ENCODE measurements around the gene SEMG2.

Gene SEMG2, protein sequence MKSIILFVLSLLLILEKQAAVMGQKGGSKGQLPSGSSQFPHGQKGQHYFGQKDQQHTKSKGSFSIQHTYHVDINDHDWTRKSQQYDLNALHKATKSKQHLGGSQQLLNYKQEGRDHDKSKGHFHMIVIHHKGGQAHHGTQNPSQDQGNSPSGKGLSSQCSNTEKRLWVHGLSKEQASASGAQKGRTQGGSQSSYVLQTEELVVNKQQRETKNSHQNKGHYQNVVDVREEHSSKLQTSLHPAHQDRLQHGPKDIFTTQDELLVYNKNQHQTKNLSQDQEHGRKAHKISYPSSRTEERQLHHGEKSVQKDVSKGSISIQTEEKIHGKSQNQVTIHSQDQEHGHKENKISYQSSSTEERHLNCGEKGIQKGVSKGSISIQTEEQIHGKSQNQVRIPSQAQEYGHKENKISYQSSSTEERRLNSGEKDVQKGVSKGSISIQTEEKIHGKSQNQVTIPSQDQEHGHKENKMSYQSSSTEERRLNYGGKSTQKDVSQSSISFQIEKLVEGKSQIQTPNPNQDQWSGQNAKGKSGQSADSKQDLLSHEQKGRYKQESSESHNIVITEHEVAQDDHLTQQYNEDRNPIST

DNA sequence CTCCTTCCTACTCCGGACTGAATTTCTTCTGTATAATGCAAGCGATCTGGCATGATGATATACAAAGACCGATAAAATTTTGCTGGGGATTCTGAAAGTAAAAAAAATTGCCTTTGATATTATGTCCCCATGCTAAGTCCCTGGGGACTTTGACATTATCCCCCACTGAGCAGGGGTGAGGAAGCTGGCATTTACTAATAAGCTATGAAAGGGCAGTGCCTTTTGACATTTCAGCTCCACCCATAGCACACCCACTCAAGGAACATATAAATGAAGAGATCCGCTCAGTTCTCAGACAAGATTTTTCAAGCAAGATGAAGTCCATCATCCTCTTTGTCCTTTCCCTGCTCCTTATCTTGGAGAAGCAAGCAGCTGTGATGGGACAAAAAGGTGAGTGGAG, at the start of gene SEMG2:
Gene SEMG2 (plus strand): TSS at position 298 of the 400 bp plus-strand sequence. CDS start 17 bp downstream, at position 315.
- DNase-seq, result no peak

DNA sequence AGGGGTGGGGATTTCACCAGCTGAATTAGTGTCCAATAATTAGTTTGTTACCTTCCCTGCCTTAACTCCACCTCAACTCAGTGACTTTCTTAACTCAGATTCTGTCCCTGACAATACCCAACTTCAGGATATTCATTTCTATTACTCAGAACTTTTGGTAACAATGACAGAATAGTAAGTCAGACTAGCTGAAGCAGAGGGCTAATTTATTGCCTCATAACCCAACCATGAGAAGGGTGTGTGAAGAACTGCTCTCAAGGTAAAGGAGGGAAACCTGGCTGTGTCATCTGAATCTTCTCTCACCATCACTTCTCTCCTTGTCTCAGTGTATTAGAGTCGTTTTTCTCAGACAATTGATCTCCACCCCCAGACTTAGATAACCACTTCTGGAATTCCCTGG, 47.7 kb upstream of the SEMG2 start:
- no peak for DNase-seq

DNA sequence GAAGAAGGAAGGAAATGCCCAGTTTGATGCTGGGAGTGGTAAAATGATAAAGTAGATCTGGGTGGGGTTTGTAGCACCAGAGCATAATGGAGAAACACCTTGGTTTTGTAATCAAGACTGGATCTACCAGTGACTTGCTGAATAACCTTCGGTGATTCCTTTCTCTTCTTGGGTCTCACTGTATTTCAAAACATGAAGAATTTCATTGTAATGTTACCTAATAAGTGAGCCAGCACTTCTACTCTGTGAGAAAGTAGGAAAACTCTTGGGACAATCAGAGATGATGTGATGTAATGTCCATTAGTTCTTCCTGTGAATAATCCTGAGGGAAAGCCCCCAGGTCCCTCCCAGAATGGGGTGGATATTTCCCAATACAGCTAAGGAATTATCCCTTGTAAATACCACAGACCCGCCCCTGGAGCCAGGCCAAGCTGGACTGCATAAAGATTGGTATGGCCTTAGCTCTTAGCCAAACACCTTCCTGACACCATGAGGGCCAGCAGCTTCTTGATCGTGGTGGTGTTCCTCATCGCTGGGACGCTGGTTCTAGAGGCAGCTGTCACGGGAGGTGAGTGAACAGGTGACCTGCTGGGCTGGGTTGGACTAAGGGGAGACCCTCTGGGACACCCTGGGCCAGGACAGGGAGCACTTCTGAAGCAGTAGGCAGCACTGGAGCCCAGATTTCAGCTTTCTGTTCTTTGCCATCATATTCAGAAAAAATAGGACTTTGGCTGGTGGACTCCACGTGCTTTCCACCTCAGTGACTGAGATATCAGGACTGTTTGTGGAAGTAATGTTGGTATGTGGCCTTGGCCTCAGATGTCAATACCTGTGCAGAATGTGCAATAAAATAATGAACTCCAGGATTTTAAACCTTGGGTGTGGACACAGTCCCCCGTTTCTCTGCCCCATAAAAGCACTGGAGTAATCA, 46.5 kb upstream of the SEMG2 start, which contains the start of gene PI3:
Gene PI3 (plus strand): TSS at position 469 of the 931 bp plus-strand sequence. CDS start 21 bp downstream, at position 490.
- no peak for DNase-seq

DNA sequence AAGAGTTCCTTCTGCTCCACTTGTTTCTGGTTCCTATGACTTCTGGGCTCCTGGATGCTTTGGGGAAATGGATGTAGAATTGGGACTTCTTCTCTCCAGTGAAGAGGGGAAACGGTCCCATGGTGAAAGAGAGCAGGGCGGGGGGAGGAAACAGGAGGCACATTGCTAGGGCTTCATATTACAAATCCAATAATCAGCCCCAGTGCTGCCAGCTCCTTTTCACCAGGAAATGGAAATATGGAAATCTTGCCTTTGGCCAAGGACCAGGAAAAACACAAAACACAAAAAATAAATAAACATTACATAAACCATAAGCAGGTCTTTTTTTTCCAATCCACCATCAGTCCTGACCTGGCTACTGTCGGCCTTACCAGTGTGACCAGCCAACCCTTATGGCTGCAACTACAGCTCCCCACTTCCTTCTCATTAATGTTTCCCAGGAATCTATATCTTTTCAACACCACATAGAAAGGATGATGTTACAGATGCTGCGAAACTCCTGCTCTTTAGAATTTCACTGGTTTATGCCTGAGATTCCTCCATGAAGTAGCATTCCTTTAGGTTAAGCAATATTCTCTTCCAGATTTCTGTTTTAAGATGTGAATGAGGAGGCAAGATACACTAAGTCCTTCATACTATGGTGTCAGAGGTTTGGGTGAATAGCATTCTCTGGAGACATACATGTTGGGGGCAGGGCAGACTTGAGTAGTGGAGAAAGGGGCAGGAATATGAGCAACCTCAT, 44.5 kb upstream of the SEMG2 start:
- DNase-seq, result no peak

DNA sequence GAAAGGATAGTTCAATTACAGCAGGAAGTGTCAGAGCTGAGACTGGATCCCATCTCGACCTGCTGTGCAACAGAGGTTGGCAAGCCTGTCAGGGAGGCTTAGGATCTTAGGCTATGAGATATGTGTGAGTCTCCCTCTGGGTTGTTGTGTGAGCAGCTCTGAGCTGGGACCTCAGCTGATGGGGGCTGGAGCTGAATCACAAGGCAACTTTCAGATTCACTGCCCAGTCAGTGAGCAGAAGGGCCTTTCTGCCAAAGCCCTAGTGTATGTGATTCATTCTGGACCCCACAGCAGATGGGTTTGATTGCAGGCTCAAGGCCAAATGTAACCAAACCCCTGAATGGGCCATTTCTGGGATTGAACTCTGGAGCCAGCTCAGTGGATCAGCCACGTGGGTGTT, 42.0 kb upstream of the SEMG2 start:
- no peak for DNase-seq

DNA sequence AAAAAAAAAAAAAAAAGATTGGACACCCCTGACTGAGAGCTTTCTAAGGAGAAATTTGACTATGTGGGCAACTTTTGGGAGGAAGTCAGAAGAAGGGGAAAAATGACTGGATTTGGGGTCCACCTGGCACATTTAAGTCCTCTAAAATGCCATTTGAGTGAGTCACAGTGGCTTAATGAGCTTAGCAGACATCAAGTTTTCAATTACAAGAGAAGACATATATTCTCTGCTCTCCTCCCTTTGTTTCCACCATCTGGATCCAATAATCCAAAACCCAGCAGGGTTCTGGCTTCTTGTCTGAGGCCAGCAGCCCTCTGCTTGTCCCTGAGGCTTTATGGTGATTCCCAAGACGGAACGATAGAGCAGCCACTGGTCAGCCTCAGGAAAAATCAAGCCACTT, 39.5 kb upstream of the SEMG2 start:
- DNase-seq, result no peak

DNA sequence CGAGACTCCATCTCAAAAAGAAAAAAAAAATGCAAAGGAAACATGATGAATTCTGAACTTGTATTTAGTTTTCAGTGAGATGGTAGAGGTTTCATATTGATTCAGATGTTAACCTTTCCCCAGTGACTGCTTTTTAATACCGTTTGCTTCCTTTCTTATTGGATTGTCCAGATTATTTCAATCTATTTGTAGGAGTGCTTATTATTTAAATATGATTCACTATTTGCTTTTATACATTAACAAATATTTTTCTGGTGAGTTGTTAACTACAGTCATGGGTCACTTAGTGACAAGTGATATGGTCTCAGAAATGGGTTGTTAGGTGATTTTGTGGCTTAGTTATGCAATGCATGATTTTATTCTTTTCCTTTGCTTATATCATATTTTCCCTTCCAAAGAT, 38.1 kb upstream of the SEMG2 start:
- no peak for DNase-seq

DNA sequence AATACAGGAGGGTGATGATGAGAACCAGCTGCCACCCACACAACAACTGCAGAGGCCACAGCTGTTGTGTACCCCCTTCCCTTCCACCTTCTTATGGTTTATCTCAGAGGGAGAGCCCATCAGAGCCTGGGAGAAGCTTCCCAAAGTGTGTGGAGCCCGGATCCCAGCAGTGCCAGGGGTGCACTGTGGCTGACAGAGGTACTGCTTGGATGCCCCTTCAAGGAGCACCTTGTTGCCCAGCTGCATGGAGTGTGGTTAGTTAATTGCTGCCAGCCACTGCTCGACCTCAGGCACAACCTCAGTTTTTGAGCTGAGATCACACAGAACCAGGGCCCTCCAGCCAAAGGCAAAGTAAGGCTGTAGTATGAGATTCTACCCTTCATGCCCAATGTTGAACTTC, 33.5 kb upstream of the SEMG2 start:
- no peak for DNase-seq

DNA sequence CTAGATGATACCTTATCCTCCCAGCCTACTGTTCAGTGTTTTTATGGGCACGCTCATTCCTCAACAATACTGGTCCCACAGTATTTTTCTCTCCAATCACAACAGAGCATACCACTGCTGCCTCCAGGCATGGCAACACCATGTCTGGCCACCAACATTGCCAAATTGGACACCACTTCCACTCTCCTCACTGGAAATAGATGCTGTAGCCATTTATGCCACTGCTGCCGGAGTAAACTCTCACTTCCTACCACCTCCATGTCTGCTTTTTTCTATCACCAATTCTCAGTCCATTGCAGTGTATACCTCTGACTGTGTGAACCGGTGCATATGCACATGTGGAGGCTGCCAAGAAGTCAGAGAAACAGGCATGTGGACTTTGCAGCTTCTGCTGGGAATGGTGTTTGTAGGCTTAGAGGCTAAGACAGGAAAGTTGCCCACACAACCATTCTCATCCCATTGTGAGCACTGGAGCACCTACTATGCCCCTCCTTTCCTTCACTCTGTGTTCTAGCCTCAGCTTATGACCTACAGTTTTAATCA, 32.0 kb upstream of the SEMG2 start:
- no peak for DNase-seq

DNA sequence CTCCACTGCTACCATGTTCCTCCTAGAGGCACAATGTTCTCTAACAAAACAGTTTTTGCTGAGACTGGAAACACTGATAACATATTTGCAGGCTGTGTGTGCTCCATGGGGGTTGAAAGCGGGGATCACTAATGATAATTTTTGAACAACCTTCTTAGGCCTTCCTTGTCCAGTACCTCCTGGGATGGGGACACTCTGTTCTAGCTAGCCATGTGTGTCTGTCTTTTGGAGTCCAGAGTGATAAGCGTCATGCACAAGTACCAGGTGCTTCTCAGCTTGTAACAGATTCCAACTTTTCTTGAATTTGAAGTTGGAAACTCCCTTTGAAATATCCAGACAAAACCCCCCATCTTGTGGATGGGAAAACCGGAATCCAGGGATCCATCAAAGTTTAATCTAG, 31.3 kb upstream of the SEMG2 start:
- no peak for DNase-seq

DNA sequence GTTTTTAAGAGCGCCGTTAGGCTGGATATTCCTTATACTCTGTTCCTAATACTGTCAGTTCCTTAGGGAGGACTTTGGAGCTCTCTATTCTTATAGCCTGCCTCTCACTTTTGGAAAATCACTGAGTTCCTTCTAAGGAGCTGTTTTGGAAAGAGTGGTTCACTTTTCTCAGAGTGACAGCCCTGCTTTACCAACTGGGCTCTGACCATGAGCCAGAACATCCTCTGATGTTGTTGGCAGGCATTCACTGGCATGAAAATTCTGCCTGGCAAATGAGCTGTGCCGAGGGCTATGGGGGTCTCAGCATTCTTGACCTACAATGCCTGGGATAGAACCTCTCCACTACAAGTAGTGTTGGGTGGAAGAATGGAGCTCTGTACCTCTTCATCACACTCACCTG, 29.2 kb upstream of the SEMG2 start:
- DNase-seq, result no peak

DNA sequence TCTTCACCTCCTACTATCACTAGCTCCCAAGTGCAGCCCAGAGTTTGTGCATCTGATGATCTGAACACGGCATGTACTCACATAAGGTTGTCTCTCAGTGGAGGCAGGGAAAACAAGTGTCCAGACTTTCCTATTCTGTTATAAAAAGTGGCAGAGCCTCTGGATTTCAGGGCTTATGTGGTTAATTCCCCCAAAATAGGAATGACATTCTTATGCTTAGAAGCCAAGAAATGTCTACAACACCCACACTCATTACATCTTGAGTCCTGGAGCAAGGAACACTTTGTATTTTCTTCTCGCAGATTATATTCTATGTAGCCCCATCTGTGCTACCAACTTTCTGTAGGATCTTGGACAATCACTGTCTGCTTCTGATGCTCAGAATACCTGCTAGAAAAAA, 27.8 kb upstream of the SEMG2 start:
- no peak for DNase-seq

DNA sequence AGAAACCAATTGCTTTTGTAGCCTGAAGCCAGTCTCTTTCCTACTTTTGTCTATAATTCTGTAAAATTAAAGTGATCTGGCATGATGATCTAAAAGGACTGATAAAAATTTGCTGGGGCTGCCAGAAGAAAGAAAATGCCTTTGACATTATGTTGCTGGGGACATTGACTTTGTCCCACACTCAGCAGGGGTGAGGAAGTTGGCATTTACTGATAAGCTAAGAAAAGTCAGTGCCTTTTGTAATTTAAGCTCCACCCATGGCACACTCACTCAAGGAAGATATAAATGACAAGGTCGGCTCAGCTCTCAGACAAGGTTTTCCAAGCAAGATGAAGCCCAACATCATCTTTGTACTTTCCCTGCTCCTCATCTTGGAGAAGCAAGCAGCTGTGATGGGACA, 14.4 kb upstream of the SEMG2 start, which contains the start of gene SEMG1:
Gene SEMG1 (plus strand): TSS at position 309 of the 400 bp plus-strand sequence. CDS start 21 bp downstream, at position 330.
- DNase-seq, result no peak

DNA sequence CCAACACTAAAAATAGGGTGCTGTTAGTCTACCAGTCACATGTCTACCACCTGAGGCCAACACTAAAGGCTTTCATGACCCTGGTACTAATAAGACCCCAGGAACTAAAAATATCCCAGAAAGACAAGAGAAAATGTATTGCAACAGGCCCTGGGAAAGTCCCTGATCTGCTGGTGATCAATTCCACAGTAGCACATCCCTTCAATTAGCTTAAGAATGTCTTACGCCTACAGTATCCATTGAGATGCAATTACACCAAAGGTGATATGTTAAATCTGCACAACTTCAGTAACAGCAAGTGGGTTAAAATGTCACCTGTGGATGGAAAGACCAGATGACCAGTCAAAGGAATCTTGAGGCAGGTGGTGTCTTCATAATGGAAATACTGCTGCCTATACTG, 11.2 kb upstream of the SEMG2 start:
- DNase-seq, result no peak

DNA sequence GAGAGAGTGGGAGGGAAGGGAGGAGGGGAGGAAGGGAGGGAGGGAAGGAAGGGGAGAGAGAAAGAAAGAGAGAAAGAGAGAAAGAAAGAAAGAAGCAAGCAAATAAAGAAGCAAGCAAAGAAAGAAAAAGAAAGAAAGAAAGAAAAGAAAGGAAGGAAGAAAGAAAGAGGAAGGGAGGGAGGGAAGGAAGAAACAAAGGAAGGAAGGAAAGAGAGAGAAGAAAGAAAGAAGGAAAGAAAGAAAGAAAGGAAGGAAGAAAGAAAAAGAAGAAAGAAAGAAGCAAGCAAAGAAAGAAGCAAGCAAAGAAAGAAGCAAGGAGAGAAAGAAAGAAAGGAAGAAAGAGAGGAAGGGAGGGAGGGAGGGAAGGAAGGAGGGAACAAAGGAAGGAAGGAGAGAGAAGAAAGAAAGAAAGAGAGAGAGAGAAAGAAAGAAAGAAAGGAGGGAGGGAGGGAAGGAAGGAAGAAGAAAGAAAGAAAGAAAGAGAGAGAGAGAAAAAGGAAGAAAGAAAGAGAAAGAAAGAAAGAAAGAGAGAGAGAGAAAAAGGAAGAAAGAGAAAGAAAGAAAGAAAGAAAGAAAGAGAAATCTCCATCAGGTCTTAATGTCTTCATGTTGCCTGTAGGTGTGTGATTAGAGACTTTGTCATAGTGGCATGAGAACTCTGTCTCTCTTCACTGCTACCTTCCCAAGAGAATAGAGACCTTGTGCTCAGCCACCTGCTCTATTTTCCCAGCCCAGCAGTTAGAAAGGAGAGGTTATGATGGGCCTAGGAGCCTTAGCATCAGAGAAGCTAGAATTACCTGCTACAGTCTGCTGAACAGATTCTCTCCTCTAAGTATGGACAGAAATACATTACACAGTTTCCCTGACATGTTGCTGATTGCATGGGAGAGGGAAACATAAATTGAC, 9.4 kb upstream of the SEMG2 start:
- DNase-seq, result no peak

DNA sequence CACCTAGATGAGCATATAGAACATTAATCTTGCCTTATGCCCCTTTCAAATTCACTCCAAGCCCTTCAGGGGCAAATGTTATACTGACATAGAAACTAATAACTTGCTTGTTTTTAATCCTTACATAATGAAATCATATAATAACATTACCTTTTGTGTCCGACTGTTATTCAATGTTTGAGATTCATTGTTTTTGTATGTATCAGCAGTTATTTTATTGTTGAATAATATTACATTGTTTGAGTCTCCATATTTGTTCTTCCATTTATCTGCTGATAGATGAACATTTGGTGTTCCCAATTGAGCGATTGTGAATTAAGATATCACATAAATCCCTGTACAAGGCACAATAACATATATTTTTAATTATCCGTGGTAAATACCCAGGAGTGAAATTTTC, 8.3 kb upstream of the SEMG2 start:
- no peak for DNase-seq

DNA sequence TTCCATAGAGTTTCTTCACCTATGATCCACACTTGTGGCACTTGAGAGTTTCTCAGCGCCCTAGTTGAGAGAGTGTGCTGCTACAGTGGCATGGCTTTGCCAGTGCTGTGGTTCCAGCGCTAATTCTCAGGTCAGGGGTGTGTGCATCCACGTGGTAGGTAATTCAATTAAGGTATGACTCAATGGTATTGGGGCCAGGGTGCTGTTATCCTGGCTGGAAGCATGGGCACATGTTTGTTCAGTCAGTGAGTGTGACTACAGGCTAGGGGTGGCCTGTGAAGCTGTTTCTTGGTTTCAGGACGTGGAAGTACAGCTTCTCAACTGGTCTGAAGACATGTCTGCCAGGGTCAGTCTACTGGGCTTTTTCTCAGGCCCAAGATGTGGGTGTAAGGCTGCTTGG, 3.0 kb upstream of the SEMG2 start:
- DNase-seq, result no peak

DNA sequence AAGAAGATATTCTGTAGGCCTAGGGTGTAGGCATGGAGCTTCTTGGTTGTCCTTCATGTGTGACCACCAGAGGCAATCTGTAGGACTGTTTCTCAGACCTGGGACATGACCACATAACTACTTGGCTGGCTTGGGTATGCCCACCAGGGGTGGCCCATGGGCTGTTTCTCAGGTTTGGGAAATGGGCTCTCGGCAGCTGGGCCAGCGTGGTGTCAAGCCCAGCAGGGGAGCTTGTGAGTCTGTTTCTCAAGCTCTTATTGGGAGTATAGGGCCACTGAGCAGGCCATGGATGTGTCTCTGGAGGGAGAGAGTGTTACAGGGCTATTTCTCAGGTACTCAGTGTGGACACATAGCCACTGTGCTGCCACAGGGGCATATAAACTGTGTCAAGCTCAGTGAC, 2.5 kb upstream of the SEMG2 start:
- no peak for DNase-seq

DNA sequence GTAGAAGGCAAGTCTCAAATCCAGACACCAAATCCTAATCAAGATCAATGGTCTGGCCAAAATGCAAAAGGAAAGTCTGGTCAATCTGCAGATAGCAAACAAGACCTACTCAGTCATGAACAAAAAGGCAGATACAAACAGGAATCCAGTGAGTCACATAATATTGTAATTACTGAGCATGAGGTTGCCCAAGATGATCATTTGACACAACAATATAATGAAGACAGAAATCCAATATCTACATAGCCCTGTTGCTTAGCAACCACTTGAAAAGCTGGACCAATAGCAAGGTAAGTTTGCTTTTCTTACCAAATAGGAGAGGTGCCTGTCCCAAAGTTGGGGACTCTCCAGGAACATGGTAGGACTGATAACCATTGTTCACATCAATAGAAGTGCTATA, 2.0 kb downstream of the SEMG2 start:
- DNase-seq, result no peak

DNA sequence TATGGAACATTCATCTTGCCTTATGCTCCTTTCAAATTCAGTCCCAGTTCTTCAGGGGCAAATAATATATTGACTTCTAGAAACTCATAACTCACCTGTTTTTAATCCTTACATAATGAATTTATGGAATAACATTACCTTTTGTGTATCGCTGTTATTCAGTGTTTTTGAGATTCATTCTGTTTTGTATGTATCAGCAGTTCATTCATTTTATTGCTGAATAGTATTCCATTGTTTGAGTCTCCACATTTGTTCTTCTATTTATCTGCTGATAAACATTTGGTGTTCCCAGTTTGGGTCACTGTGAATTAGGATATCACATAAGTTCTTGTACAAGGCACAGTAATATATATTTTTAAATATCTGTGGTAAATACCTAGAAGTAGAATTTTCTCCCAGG, 5.1 kb downstream of the SEMG2 start:
- no peak for DNase-seq
